ENCODE measurements around the gene PLXNA4. TPM values are rescaled to one million over a fixed set of nuclear protein-coding genes. Genes with fewer than 3 reads are reported as not detected.

Gene PLXNA4
- total RNA-seq, 4 donors from 2014 or later = 0.31 to 0.66 (median 0.43) TPM

GRCh38 chr7:132610995-132611394 is 34.7 kb upstream of the PLXNA4 start:
- no peaks in the 10 kb centered on the region for H3K9me3 ChIP-seq
- ATAC-seq (no peak), DNase-seq (no peak)
- H3K27ac ChIP-seq = no peak overlapping the region
- H3K27me3 ChIP-seq = peaks cover 0 to 11% (median 0%) of the 10 kb centered on the region in 3 donors
- in situ Hi-C loops (cut with MboI; ENCODE audit: low sequenced_read_pairs in 4 of 4) (no loop called here), intact Hi-C loops (cut with DNase I; ENCODE audit: low total_unique reads) (no loop called here)
- TF ChIP-seq POLR2A (IDR thresholded peaks at IDR 0.05) (no peak), CTCF (IDR thresholded peaks at IDR 0.05 in 4 of 5, conservative IDR thresholded peaks at IDR 0.05 in 1 of 5) (no peak)
- H3K4me3 ChIP-seq = no peak overlapping the region
- no peaks in the 10 kb centered on the region for H3K36me3 ChIP-seq
- H3K4me1 ChIP-seq = no peaks in the 10 kb centered on the region

- DNase-seq = no peak
- no peak overlapping the region for H3K27ac ChIP-seq
Observed at GRCh38 chr7:132609906-132610520, 33.7 kb upstream of the PLXNA4 start.

GRCh38 chr7:132609222-132609621 is 33.0 kb upstream of the PLXNA4 start:
- no peak for ATAC-seq
- intact Hi-C loops (cut with DNase I; ENCODE audit: low total_unique reads) (no loop called here), in situ Hi-C loops (cut with MboI; ENCODE audit: low sequenced_read_pairs in 4 of 4) (no loop called here)
- Histone ChIP-seq H3K4me3 (no peak overlapping the region), H3K9me3 (no peaks in the 10 kb centered on the region), H3K4me1 (no peaks in the 10 kb centered on the region), H3K36me3 (no peaks in the 10 kb centered on the region), H3K27ac (no peak overlapping the region), H3K27me3 (peaks cover 0 to 6% (median 0%) of the 10 kb centered on the region in 3 donors)
- DNase-seq = no peak
- TF ChIP-seq CTCF (IDR thresholded peaks at IDR 0.05 in 4 of 5, conservative IDR thresholded peaks at IDR 0.05 in 1 of 5) (no peak), POLR2A (IDR thresholded peaks at IDR 0.05) (no peak)

More at GRCh38 chr7:132609906-132610520, 33.7 kb upstream of the PLXNA4 start:
- Histone ChIP-seq H3K4me3 (no peak overlapping the region), H3K4me1 (no peaks in the 10 kb centered on the region), H3K36me3 (no peaks in the 10 kb centered on the region), H3K27me3 (peaks cover 0 to 11% (median 0%) of the 10 kb centered on the region in 3 donors), H3K9me3 (no peaks in the 10 kb centered on the region)
- intact Hi-C loops (cut with DNase I; ENCODE audit: low total_unique reads) (no loop called here), in situ Hi-C loops (cut with MboI; ENCODE audit: low sequenced_read_pairs in 4 of 4) (no loop called here)
- TF ChIP-seq CTCF (IDR thresholded peaks at IDR 0.05 in 4 of 5, conservative IDR thresholded peaks at IDR 0.05 in 1 of 5) (no peak), POLR2A (IDR thresholded peaks at IDR 0.05) (no peak)
- ATAC-seq = no peak

- TF ChIP-seq POLR2A (IDR thresholded peaks at IDR 0.05) (no peak), CTCF (IDR thresholded peaks at IDR 0.05 in 4 of 5, conservative IDR thresholded peaks at IDR 0.05 in 1 of 5) (no peak)
- H3K4me1 ChIP-seq = no peaks in the 10 kb centered on the region
- H3K36me3 ChIP-seq = no peaks in the 10 kb centered on the region
- intact Hi-C loops (cut with DNase I; ENCODE audit: low total_unique reads) (no loop called here), in situ Hi-C loops (cut with MboI; ENCODE audit: low sequenced_read_pairs in 4 of 4) (no loop called here)
- H3K27me3 ChIP-seq = peaks cover 0 to 4% (median 0%) of the 10 kb centered on the region in 3 donors
- H3K9me3 ChIP-seq = no peaks in the 10 kb centered on the region
- no peak overlapping the region for H3K27ac ChIP-seq
- H3K4me3 ChIP-seq = no peak overlapping the region
- DNase-seq (no peak), ATAC-seq (no peak)
Observed at GRCh38 chr7:132608523-132608922, 32.3 kb upstream of the PLXNA4 start.

- ATAC-seq = no peak
- in situ Hi-C loops (cut with MboI; ENCODE audit: low sequenced_read_pairs in 4 of 4) = no loop called here
Observed at GRCh38 chr7:132607656-132608055, 31.4 kb upstream of the PLXNA4 start.

More at GRCh38 chr7:132607656-132608055, 31.4 kb upstream of the PLXNA4 start:
- DNase-seq = no peak
- TF ChIP-seq CTCF (IDR thresholded peaks at IDR 0.05 in 4 of 5, conservative IDR thresholded peaks at IDR 0.05 in 1 of 5) (no peak), POLR2A (IDR thresholded peaks at IDR 0.05) (no peak)
- Histone ChIP-seq H3K4me1 (no peaks in the 10 kb centered on the region), H3K27me3 (no peaks in the 10 kb centered on the region), H3K36me3 (no peaks in the 10 kb centered on the region), H3K4me3 (no peak overlapping the region), H3K9me3 (no peaks in the 10 kb centered on the region), H3K27ac (no peak overlapping the region)
- intact Hi-C loops (cut with DNase I; ENCODE audit: low total_unique reads) = no loop called here
